SK-N-SH treated with all-trans-retinoic acid at 6 μM for 48 hours (cell line): Measurements from ENCODE around the gene ACTN1.

Source experiments
- ATAC-seq: fragments of 200-7000 bp; cut with Tn5 transposase; 3 replicates; pipeline ENCODE4 v1.9.1; 2020; ENCODE audit warnings: mild to moderate bottlenecking, moderate library complexity
- ARNTL ChIP-seq: fragments of 450-650 bp; formaldehyde crosslinking; IDR thresholded peaks from 2 replicates; pipeline ENCODE4 v1.5.0; 2020; ENCODE audit warnings: low read depth, mild to moderate bottlenecking, moderate library complexity, borderline replicate concordance
- BACH2 ChIP-seq: fragments of 250-450 bp; sonication (Bioruptor Pico); IDR thresholded peaks from 2 replicates; pipeline ENCODE4 v1.9.0; 2021; ENCODE audit warnings: mild to moderate bottlenecking, borderline replicate concordance
- CSDC2 ChIP-seq: fragments of 250-450 bp; sonication (Bioruptor Pico); IDR thresholded peaks from 2 replicates; pipeline ENCODE4 v1.5.0; 2020; ENCODE audit warnings: mild to moderate bottlenecking, moderate library complexity
- CSRNP3 ChIP-seq: fragments of 250-450 bp; sonication (Bioruptor Pico); IDR thresholded peaks from 2 replicates; pipeline ENCODE4 v1.5.1; 2021; ENCODE audit warnings: mild to moderate bottlenecking, moderate library complexity
- ESRRG ChIP-seq: fragments of 250-450 bp; sonication (Bioruptor Pico); IDR thresholded peaks from 2 replicates; pipeline ENCODE4 v1.6.1; 2021; ENCODE audit warnings: mild to moderate bottlenecking
- GLIS3 ChIP-seq: fragments of 250-450 bp; sonication (Bioruptor Pico); IDR thresholded peaks from 2 replicates; pipeline ENCODE4 v1.5.0; 2020; ENCODE audit warnings: mild to moderate bottlenecking, moderate library complexity
- ISL1 ChIP-seq: fragments of 250-450 bp; sonication (Bioruptor Pico); IDR thresholded peaks from 2 replicates; pipeline ENCODE4 v2.1.2; 2022; ENCODE audit warnings: mild to moderate bottlenecking, moderate library complexity
- OSR1 ChIP-seq: fragments of 250-450 bp; sonication (Bioruptor Pico); IDR thresholded peaks from 2 replicates; pipeline ENCODE4 v1.8.0; 2022; ENCODE audit warnings: moderate library complexity, mild to moderate bottlenecking, inconsistent platforms
- POU6F1 ChIP-seq: fragments of 250-450 bp; sonication (Bioruptor Pico); IDR thresholded peaks from 2 replicates; pipeline ENCODE4 v1.8.0; 2021; ENCODE audit warnings: low read depth, mild to moderate bottlenecking, moderate library complexity, borderline replicate concordance
- PPARA ChIP-seq: fragments of 250-450 bp; sonication (Bioruptor Pico); IDR thresholded peaks from 2 replicates; pipeline ENCODE4 v1.5.0; 2020; ENCODE audit warnings: mild to moderate bottlenecking, borderline replicate concordance
- RARB ChIP-seq: fragments of 250-450 bp; sonication (Bioruptor Pico); IDR thresholded peaks from 2 replicates; pipeline ENCODE4 v1.8.0; 2021; ENCODE audit warnings: mild to moderate bottlenecking, moderate library complexity
- SNAI2 ChIP-seq: fragments of 250-450 bp; sonication (Bioruptor Pico); IDR thresholded peaks from 2 replicates; pipeline ENCODE4 v1.5.0; 2020; ENCODE audit warnings: mild to moderate bottlenecking, moderate library complexity
- TCF4 ChIP-seq: fragments of 250-450 bp; sonication (Bioruptor Pico); IDR thresholded peaks from 2 replicates; pipeline ENCODE4 v1.8.0; 2021; ENCODE audit warnings: mild to moderate bottlenecking, moderate library complexity, borderline replicate concordance
- TSHZ2 ChIP-seq: fragments of 250-450 bp; sonication (Bioruptor Pico); IDR thresholded peaks from 2 replicates; pipeline ENCODE4 v1.5.0; 2020; ENCODE audit warnings: mild to moderate bottlenecking, moderate library complexity
- ZC3H10 ChIP-seq: fragments of 250-450 bp; sonication (Bioruptor Pico); IDR thresholded peaks from 2 replicates; pipeline ENCODE4 v1.5.1; 2021; ENCODE audit warnings: mild to moderate bottlenecking, moderate library complexity
- ZFP3 ChIP-seq: fragments of 250-450 bp; sonication (Bioruptor Pico); IDR thresholded peaks from 2 replicates; pipeline ENCODE4 v1.5.0; 2020; ENCODE audit warnings: mild to moderate bottlenecking, moderate library complexity
- ZFP30 ChIP-seq: fragments of 450-650 bp; formaldehyde crosslinking; IDR thresholded peaks from 2 replicates; pipeline ENCODE4 v1.5.0; 2022; ENCODE audit warnings: mild to moderate bottlenecking, moderate library complexity
- ZNF565 ChIP-seq: fragments of 450-650 bp; formaldehyde crosslinking; conservative IDR thresholded peaks from 2 replicates; pipeline ENCODE4 v1.5.0; 2020; ENCODE audit warnings: low read depth, mild to moderate bottlenecking, moderate library complexity
- ZNF70 ChIP-seq: fragments of 450-650 bp; formaldehyde crosslinking; IDR thresholded peaks from 2 replicates; pipeline ENCODE4 v1.5.0; 2020; ENCODE audit warnings: mild to moderate bottlenecking, moderate library complexity
- ZNF8 ChIP-seq: fragments of 450-650 bp; formaldehyde crosslinking; IDR thresholded peaks from 2 replicates; pipeline ENCODE4 v1.5.0; 2020; ENCODE audit warnings: mild to moderate bottlenecking, moderate library complexity

The ACTN1 gene

GRCh38 chr14:68961781-68962584 is 17.1 kb downstream of the ACTN1 start:
- TF ChIP-seq BACH2, result no peak
- peak; percentile 28 for ATAC-seq

- ATAC-seq, result no peak
- TF ChIP-seq ZNF70, result no peak
- TF ChIP-seq POU6F1 (CRISPR knock-in tag), result no peak
- TF ChIP-seq ARNTL (CRISPR knock-in tag), result no peak
- no peak for TF ChIP-seq RARB (CRISPR knock-in tag)
- TF ChIP-seq GLIS3 (CRISPR knock-in tag), result no peak
- TF ChIP-seq OSR1 (CRISPR knock-in tag), result no peak
- no peak for TF ChIP-seq TSHZ2
- TF ChIP-seq SNAI2 (CRISPR knock-in tag), result no peak
- no peak for TF ChIP-seq PPARA (CRISPR knock-in tag)
- TF ChIP-seq TCF4 (CRISPR knock-in tag), result no peak
- TF ChIP-seq BACH2, result no peak
- TF ChIP-seq ISL1 (CRISPR knock-in tag), result no peak
- no peak for TF ChIP-seq ZFP30
- TF ChIP-seq, all 23 proteins: peak for 0
Measured at GRCh38 chr14:68961361-68961760, 17.7 kb downstream of the ACTN1 start.

GRCh38 chr14:68960123-68960522 is 19.0 kb downstream of the ACTN1 start:
- ATAC-seq, result no peak
- TF ChIP-seq ZNF8 (CRISPR knock-in tag) (no peak), ZNF565 (CRISPR knock-in tag) (no peak), BACH2 (no peak), ZC3H10 (CRISPR knock-in tag) (no peak), RARB (CRISPR knock-in tag) (no peak), CSRNP3 (CRISPR knock-in tag) (no peak), ZFP30 (no peak), PPARA (CRISPR knock-in tag) (no peak), OSR1 (CRISPR knock-in tag) (no peak), ARNTL (CRISPR knock-in tag) (no peak), ZFP3 (no peak), GLIS3 (CRISPR knock-in tag) (no peak), ISL1 (CRISPR knock-in tag) (no peak), ESRRG (CRISPR knock-in tag) (no peak), POU6F1 (CRISPR knock-in tag) (no peak), CSDC2 (no peak), TSHZ2 (no peak), SNAI2 (CRISPR knock-in tag) (no peak)
- TF ChIP-seq, all 23 proteins: peak for 0
